ENCODE measurements around the gene ATP6V0A4.

Gene ATP6V0A4

GRCh38 chr7:138726288-138726687 is 71.7 kb downstream of the ATP6V0A4 start:
- TF ChIP-seq ZNF8 (CRISPR knock-in tag; IDR thresholded peaks at IDR 0.05) (no peak), GLIS3 (CRISPR knock-in tag; IDR thresholded peaks at IDR 0.05) (no peak), ESRRG (CRISPR knock-in tag; IDR thresholded peaks at IDR 0.05) (no peak), ZFP3 (CRISPR knock-in tag; IDR thresholded peaks at IDR 0.05) (no peak)
- no peak for ATAC-seq

GRCh38 chr7:138720286-138720685 is 77.7 kb downstream of the ATP6V0A4 start:
- ATAC-seq, result no peak
- no peak for TF ChIP-seq ISL1 (CRISPR knock-in tag; IDR thresholded peaks at IDR 0.05)

GRCh38 chr7:138716889-138717288 is 81.1 kb downstream of the ATP6V0A4 start:
- TF ChIP-seq ZFP3 (CRISPR knock-in tag; IDR thresholded peaks at IDR 0.05) (no peak), ESRRG (CRISPR knock-in tag; IDR thresholded peaks at IDR 0.05) (no peak)
- no peak for ATAC-seq

GRCh38 chr7:138713191-138713590 is 84.8 kb downstream of the ATP6V0A4 start:
- no peak for TF ChIP-seq ZNF8 (CRISPR knock-in tag; IDR thresholded peaks at IDR 0.05)
- TF ChIP-seq ESRRG (CRISPR knock-in tag; IDR thresholded peaks at IDR 0.05), result no peak
- no peak for ATAC-seq

GRCh38 chr7:138712652-138713051 is 85.3 kb downstream of the ATP6V0A4 start:
- no peak for TF ChIP-seq GLIS3 (CRISPR knock-in tag; IDR thresholded peaks at IDR 0.05)
- TF ChIP-seq ESRRG (CRISPR knock-in tag; IDR thresholded peaks at IDR 0.05), result no peak
- no peak for TF ChIP-seq ZFP3 (CRISPR knock-in tag; IDR thresholded peaks at IDR 0.05)
- no peak for ATAC-seq

GRCh38 chr7:138710536-138711385 is 87.2 kb downstream of the ATP6V0A4 start:
- TF ChIP-seq TOX (CRISPR knock-in tag; IDR thresholded peaks at IDR 0.05; ENCODE audit: borderline replicate concordance), result no peak
- no peak for TF ChIP-seq BACH2 (CRISPR knock-in tag; IDR thresholded peaks at IDR 0.05; ENCODE audit: borderline replicate concordance)
- TF ChIP-seq ARNTL (CRISPR knock-in tag; IDR thresholded peaks at IDR 0.05; ENCODE audit: borderline replicate concordance, low read depth), result no peak
- no peak for TF ChIP-seq ZNF8 (CRISPR knock-in tag; IDR thresholded peaks at IDR 0.05)
- no peak for TF ChIP-seq ZFP30 (CRISPR knock-in tag; IDR thresholded peaks at IDR 0.05)
- TF ChIP-seq CSRNP3 (CRISPR knock-in tag; IDR thresholded peaks at IDR 0.05), result no peak
- no peak for TF ChIP-seq POU6F1 (CRISPR knock-in tag; IDR thresholded peaks at IDR 0.05; ENCODE audit: borderline replicate concordance, low read depth)
- no peak for TF ChIP-seq ZFP3 (CRISPR knock-in tag; IDR thresholded peaks at IDR 0.05)
- no peak for TF ChIP-seq ZNF565 (CRISPR knock-in tag; conservative IDR thresholded peaks at IDR 0.05; ENCODE audit: low read depth)
- TF ChIP-seq ISL1 (CRISPR knock-in tag; IDR thresholded peaks at IDR 0.05), result no peak
- TF ChIP-seq ZC3H10 (CRISPR knock-in tag; IDR thresholded peaks at IDR 0.05), result no peak
- TF ChIP-seq GLIS3 (CRISPR knock-in tag; IDR thresholded peaks at IDR 0.05), result no peak
- no peak for TF ChIP-seq ZNF70 (CRISPR knock-in tag; IDR thresholded peaks at IDR 0.05)
- no peak for TF ChIP-seq SNAI2 (CRISPR knock-in tag; IDR thresholded peaks at IDR 0.05)
- ATAC-seq, result no peak

GRCh38 chr7:138705167-138705566 is 92.8 kb downstream of the ATP6V0A4 start:
- no peak for ATAC-seq
- TF ChIP-seq ISL1 (CRISPR knock-in tag; IDR thresholded peaks at IDR 0.05), result no peak
- TF ChIP-seq ZC3H10 (CRISPR knock-in tag; IDR thresholded peaks at IDR 0.05), result no peak
- no peak for TF ChIP-seq PATZ1 (CRISPR knock-in tag; IDR thresholded peaks at IDR 0.05; ENCODE audit: borderline replicate concordance)
- TF ChIP-seq ZFP30 (CRISPR knock-in tag; IDR thresholded peaks at IDR 0.05), result no peak
- TF ChIP-seq ZNF70 (CRISPR knock-in tag; IDR thresholded peaks at IDR 0.05), result no peak
- no peak for TF ChIP-seq CREB5 (CRISPR knock-in tag; IDR thresholded peaks at IDR 0.05; ENCODE audit: low read depth)
- TF ChIP-seq ARNTL (CRISPR knock-in tag; IDR thresholded peaks at IDR 0.05; ENCODE audit: borderline replicate concordance, low read depth), result no peak
- TF ChIP-seq RARB (CRISPR knock-in tag; IDR thresholded peaks at IDR 0.05), result no peak
- TF ChIP-seq TCF4 (CRISPR knock-in tag; IDR thresholded peaks at IDR 0.05; ENCODE audit: borderline replicate concordance), result no peak
- no peak for TF ChIP-seq CSDC2 (CRISPR knock-in tag; IDR thresholded peaks at IDR 0.05)
- no peak for TF ChIP-seq TSHZ2 (CRISPR knock-in tag; IDR thresholded peaks at IDR 0.05)

All from SK-N-SH treated with all-trans-retinoic acid at 6 μM for 48 hours (cell line).